Measurements from ENCODE around the gene ICA1.

- no peak for TF ChIP-seq EZH2 (IDR thresholded peaks at IDR 0.05)
- no peak for TF ChIP-seq POLR2AphosphoS5 (IDR thresholded peaks at IDR 0.05; ENCODE audit: borderline replicate concordance, low read depth, low read length)
These were observed 24.2 kb upstream of the ICA1 start for GRCh38 chr7:8286118-8286517.

Data from SK-N-MC (cell line).